ENCODE data around the gene TEF. TPM values are rescaled to one million over a fixed set of nuclear protein-coding genes. Genes with fewer than 3 reads are reported as not detected.

Gene TEF
- total and polyA plus RNA-seq, 9 of the 15 experiments (the other 6 are each of a cell fraction or from before 2014, with no cell fraction given) = 0.04 to 3.1 (median 1.2) TPM

DNA sequence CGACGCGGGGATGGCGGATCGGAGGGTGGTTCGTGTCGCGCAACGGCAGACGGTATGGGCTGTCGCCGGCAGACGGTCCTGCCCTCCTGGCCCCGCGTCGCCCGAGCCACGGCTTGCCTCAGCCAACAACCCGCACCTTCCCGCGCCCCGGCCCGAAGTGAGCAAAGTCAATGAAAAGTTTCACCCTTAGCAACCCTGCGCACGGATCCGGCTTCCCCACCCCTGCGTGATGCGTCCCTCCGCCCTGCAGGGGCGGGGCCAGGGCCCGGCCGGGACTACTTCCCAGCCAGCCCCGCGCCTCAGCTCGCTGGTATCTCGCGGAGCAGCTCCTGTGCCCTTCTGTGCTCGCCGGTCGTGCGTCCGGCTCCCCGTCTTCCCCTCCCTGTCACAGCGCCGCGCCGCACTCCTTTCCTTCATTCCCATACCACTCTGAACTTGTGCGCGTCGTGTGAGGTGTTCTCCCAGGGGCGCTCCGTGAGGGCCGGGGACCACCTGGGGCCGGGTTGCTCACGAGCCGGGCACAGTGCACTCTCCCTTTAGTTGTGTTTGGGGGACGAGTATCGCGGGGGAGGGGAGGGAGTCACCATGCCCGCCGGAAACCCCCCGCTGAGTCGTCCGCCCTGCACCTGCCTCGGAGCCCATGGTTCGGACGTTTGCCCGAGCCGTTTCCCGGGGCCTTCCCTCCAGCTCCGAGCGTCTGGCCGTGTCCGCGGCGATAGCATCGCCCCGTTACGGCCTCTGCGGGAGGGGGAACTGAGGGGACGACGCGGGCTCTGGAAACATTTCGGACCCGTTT, 65.1 kb downstream of the TEF start, which contains the start of gene TOB2 (continued):
- TF ChIP-seq CBX3 (IDR thresholded peaks at IDR 0.05; ENCODE audit: borderline replicate concordance in 1 of 2, low read length in 2 of 2) (peak in 1 of 2 experiments; percentile 67; a peak in 1 of 3 replicates), BDP1 (IDR thresholded peaks at IDR 0.05; ENCODE audit: insufficient read depth, insufficient read length) (no peak), ZNF41 (CRISPR knock-in tag; conservative IDR thresholded peaks at IDR 0.05) (no peak), RBM25 (IDR thresholded peaks at IDR 0.05; ENCODE audit: low read depth, low read length, severe bottlenecking) (no peak), BCOR (IDR thresholded peaks at IDR 0.05) (peak; percentile 62), STAT5B (CRISPR knock-in tag; IDR thresholded peaks at IDR 0.05) (no peak), HBP1 (CRISPR knock-in tag; IDR thresholded peaks at IDR 0.05) (no peak), ZNF224 (CRISPR knock-in tag; IDR thresholded peaks at IDR 0.05) (peak; percentile 28; the same call in 1 of the 2 replicates), NFRKB (IDR thresholded peaks at IDR 0.05; ENCODE audit: low read depth) (peak; percentile 79), CEBPB (tag; IDR thresholded peaks at IDR 0.05) (no peak), ZNF232 (CRISPR knock-in tag; IDR thresholded peaks at IDR 0.05) (peak; percentile 69; the same call in 1 of the 2 replicates), MYBL2 (IDR thresholded peaks at IDR 0.05; ENCODE audit: low read depth) (no peak), MYBL2 (CRISPR knock-in tag; IDR thresholded peaks at IDR 0.05; ENCODE audit: borderline replicate concordance) (no peak), RUNX1 (IDR thresholded peaks at IDR 0.05; ENCODE audit: low read depth) (peak; percentile 47; the same call in 1 of the 2 replicates)
- TF ChIP-seq, protein P1, sequence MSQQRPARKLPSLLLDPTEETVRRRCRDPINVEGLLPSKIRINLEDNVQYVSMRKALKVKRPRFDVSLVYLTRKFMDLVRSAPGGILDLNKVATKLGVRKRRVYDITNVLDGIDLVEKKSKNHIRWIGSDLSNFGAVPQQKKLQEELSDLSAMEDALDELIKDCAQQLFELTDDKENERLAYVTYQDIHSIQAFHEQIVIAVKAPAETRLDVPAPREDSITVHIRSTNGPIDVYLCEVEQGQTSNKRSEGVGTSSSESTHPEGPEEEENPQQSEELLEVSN (IDR thresholded peaks at IDR 0.05; ENCODE audit: borderline replicate concordance in 1 of 2, extremely low read depth in 1 of 2, insufficient read depth in 1 of 2, insufficient read length in 1 of 2, low read depth in 1 of 2, low read length in 1 of 2, poor library complexity in 1 of 2, severe bottlenecking in 1 of 2) = peak in 1 of 2 experiments; percentile 69
- TF ChIP-seq, protein P2, sequence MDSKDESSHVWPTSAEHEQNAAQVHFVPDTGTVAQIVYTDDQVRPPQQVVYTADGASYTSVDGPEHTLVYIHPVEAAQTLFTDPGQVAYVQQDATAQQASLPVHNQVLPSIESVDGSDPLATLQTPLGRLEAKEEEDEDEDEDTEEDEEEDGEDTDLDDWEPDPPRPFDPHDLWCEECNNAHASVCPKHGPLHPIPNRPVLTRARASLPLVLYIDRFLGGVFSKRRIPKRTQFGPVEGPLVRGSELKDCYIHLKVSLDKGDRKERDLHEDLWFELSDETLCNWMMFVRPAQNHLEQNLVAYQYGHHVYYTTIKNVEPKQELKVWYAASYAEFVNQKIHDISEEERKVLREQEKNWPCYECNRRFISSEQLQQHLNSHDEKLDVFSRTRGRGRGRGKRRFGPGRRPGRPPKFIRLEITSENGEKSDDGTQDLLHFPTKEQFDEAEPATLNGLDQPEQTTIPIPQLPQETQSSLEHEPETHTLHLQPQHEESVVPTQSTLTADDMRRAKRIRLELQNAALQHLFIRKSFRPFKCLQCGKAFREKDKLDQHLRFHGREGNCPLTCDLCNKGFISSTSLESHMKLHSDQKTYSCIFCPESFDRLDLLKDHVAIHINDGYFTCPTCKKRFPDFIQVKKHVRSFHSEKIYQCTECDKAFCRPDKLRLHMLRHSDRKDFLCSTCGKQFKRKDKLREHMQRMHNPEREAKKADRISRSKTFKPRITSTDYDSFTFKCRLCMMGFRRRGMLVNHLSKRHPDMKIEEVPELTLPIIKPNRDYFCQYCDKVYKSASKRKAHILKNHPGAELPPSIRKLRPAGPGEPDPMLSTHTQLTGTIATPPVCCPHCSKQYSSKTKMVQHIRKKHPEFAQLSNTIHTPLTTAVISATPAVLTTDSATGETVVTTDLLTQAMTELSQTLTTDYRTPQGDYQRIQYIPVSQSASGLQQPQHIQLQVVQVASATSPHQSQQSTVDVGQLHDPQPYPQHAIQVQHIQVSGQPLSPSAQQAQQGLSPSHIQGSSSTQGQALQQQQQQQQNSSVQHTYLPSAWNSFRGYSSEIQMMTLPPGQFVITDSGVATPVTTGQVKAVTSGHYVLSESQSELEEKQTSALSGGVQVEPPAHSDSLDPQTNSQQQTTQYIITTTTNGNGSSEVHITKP (IDR thresholded peaks at IDR 0.05; ENCODE audit: partially characterized antibody) = peak; percentile 82
- TF ChIP-seq, protein P3, sequence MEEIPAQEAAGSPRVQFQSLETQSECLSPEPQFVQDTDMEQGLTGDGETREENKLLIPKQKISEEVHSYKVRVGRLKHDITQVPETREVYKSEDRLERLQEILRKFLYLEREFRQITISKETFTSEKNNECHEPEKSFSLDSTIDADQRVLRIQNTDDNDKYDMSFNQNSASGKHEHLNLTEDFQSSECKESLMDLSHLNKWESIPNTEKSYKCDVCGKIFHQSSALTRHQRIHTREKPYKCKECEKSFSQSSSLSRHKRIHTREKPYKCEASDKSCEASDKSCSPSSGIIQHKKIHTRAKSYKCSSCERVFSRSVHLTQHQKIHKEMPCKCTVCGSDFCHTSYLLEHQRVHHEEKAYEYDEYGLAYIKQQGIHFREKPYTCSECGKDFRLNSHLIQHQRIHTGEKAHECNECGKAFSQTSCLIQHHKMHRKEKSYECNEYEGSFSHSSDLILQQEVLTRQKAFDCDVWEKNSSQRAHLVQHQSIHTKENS (CRISPR knock-in tag; IDR thresholded peaks at IDR 0.05) = no peak
